ENCODE results near the gene TMSB4X.
"Not testable (repeated sequence)": the region's sequence is repeated elsewhere in the genome, so short reads cannot be mapped to it uniquely, and the experiment has no call there.

The TMSB4X gene

GRCh38 chrX:12978205-12979025, 3.5 kb downstream of the TMSB4X start:
- Histone ChIP-seq H3K4me1 (ENCODE audit: control insufficient read depth, low read depth, low read length) (no peaks in the 10 kb centered on the region), H3K18ac (ENCODE audit: low read length) (no peak overlapping the region), H3K4me3 (ENCODE audit: low read length) (no peak overlapping the region), H4K8ac (ENCODE audit: low read depth, low read length) (no peak overlapping the region), H2BK120ac (ENCODE audit: low read depth, low read length) (no peak overlapping the region), H2BK5ac (ENCODE audit: low read length) (no peak overlapping the region), H3K36me3 (ENCODE audit: control insufficient read depth, insufficient read depth, low read length) (no peaks in the 10 kb centered on the region), H3K4ac (ENCODE audit: low read depth, low read length) (no peak overlapping the region), H3K79me1 (ENCODE audit: low read length) (no peaks in the 10 kb centered on the region), H2BK15ac (replicated peaks; ENCODE audit: low read depth) (no peak overlapping the region), H4K5ac (ENCODE audit: low read length) (no peak overlapping the region), H3K23ac (ENCODE audit: low read length) (no peak overlapping the region), H3K79me2 (ENCODE audit: control insufficient read depth, insufficient read depth, low read length) (peaks cover 12% of the 10 kb centered on the region), H3K9ac (ENCODE audit: low read length) (no peak overlapping the region), H3K4me2 (ENCODE audit: low read length) (no peak overlapping the region), H3K56ac (ENCODE audit: low read length) (peak overlapping the region; percentile 54), H3K27me3 (ENCODE audit: insufficient read depth, low read length, poor library complexity) (no peaks in the 10 kb centered on the region), H3K27ac (ENCODE audit: low read depth, low read length) (peak overlapping the region; percentile 62), H2AK5ac (ENCODE audit: low read length) (no peak overlapping the region)
- DNase-seq: peak; percentile 87
- no CpG with 5 or more reads among the region's 14 CpGs for WGBS (ENCODE audit: extremely low coverage, insufficient coverage, low lambda C conversion rate)

DNA sequence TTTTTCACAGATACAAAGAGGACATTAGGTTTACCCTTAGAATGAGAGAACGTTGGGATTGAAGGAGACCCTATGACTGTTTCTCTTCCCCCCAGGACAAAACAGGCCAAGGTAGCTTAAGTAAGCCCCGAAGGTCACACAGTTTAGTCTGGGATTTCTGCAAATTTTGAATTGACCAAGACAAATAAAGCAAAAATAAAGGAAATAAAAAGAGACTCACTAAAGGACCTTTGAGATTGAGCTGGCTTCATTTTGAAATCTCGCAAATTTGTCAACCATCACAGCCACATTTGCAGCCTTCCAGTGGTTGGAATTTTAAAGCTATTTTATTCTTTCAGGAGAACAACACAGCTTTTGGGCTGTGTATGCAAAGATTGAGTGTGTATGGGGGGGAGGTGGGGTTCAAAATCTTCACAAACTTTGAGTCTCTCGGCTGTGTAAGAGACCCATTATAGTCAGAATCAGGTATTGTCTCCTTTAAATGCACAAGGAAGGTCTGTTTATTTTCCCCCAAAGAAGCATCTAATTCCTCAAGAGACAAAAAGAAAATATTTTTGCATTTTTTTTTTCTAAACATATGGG, 4.2 kb downstream of the TMSB4X start:
- no peaks in the 10 kb centered on the region for H3K79me1 ChIP-seq (ENCODE audit: low read length)
- H3K18ac ChIP-seq (ENCODE audit: low read length): no peak overlapping the region
- no peaks in the 10 kb centered on the region for H3K36me3 ChIP-seq (ENCODE audit: control insufficient read depth, insufficient read depth, low read length)
- H3K27ac ChIP-seq (ENCODE audit: low read depth, low read length): peak overlapping the region; percentile 44
- no peak overlapping the region for H4K8ac ChIP-seq (ENCODE audit: low read depth, low read length)
- H3K23ac ChIP-seq (ENCODE audit: low read length): no peak overlapping the region
- H3K4ac ChIP-seq (ENCODE audit: low read depth, low read length): no peak overlapping the region
- H3K9ac ChIP-seq (ENCODE audit: low read length): no peak overlapping the region
- WGBS (ENCODE audit: extremely low coverage, insufficient coverage, low lambda C conversion rate): no CpG with 5 or more reads among the region's 4 CpGs
- peaks cover 12% of the 10 kb centered on the region for H3K79me2 ChIP-seq (ENCODE audit: control insufficient read depth, insufficient read depth, low read length)
- no peak overlapping the region for H2AK5ac ChIP-seq (ENCODE audit: low read length)
- H2BK15ac ChIP-seq (replicated peaks; ENCODE audit: low read depth): no peak overlapping the region
- no peak overlapping the region for H4K5ac ChIP-seq (ENCODE audit: low read length)
- H3K4me1 ChIP-seq (ENCODE audit: control insufficient read depth, low read depth, low read length): no peaks in the 10 kb centered on the region
- no peak for DNase-seq
- H3K4me2 ChIP-seq (ENCODE audit: low read length): no peak overlapping the region
- no peak overlapping the region for H3K4me3 ChIP-seq (ENCODE audit: low read length)
- H3K56ac ChIP-seq (ENCODE audit: low read length): peak overlapping the region; percentile 54
- H3K27me3 ChIP-seq (ENCODE audit: insufficient read depth, low read length, poor library complexity): no peaks in the 10 kb centered on the region
- no peak overlapping the region for H2BK120ac ChIP-seq (ENCODE audit: low read depth, low read length)
- H2BK5ac ChIP-seq (ENCODE audit: low read length): no peak overlapping the region

GRCh38 chrX:12979616-12980015, 4.7 kb downstream of the TMSB4X start:
- no peak overlapping the region for H2BK5ac ChIP-seq (ENCODE audit: low read length)
- WGBS (ENCODE audit: extremely low coverage, insufficient coverage, low lambda C conversion rate): no CpG with 5 or more reads among the region's 6 CpGs
- H3K36me3 ChIP-seq (ENCODE audit: control insufficient read depth, insufficient read depth, low read length): no peaks in the 10 kb centered on the region
- no peak overlapping the region for H3K23ac ChIP-seq (ENCODE audit: low read length)
- H4K8ac ChIP-seq (ENCODE audit: low read depth, low read length): no peak overlapping the region
- H3K79me2 ChIP-seq (ENCODE audit: control insufficient read depth, insufficient read depth, low read length): peaks cover 12% of the 10 kb centered on the region
- no peak overlapping the region for H4K5ac ChIP-seq (ENCODE audit: low read length)
- H3K4me3 ChIP-seq (ENCODE audit: low read length): no peak overlapping the region
- no peaks in the 10 kb centered on the region for H3K4me1 ChIP-seq (ENCODE audit: control insufficient read depth, low read depth, low read length)
- no peaks in the 10 kb centered on the region for H3K79me1 ChIP-seq (ENCODE audit: low read length)
- H3K27me3 ChIP-seq (ENCODE audit: insufficient read depth, low read length, poor library complexity): no peaks in the 10 kb centered on the region
- no peak overlapping the region for H3K4me2 ChIP-seq (ENCODE audit: low read length)
- no peak for DNase-seq
- H3K9ac ChIP-seq (ENCODE audit: low read length): no peak overlapping the region
- no peak overlapping the region for H2AK5ac ChIP-seq (ENCODE audit: low read length)
- H3K18ac ChIP-seq (ENCODE audit: low read length): no peak overlapping the region
- H2BK15ac ChIP-seq (replicated peaks; ENCODE audit: low read depth): no peak overlapping the region
- H3K4ac ChIP-seq (ENCODE audit: low read depth, low read length): no peak overlapping the region
- no peak overlapping the region for H2BK120ac ChIP-seq (ENCODE audit: low read depth, low read length)
- H3K56ac ChIP-seq (ENCODE audit: low read length): no peak overlapping the region
- H3K27ac ChIP-seq (ENCODE audit: low read depth, low read length): no peak overlapping the region

GRCh38 chrX:12980039-12980438, 5.1 kb downstream of the TMSB4X start:
- H4K5ac ChIP-seq (ENCODE audit: low read length); H3K4ac ChIP-seq (ENCODE audit: low read depth, low read length); H3K79me1 ChIP-seq (ENCODE audit: low read length); H3K36me3 ChIP-seq (ENCODE audit: control insufficient read depth, insufficient read depth, low read length); H3K27ac ChIP-seq (ENCODE audit: low read depth, low read length); H2AK5ac ChIP-seq (ENCODE audit: low read length); H3K56ac ChIP-seq (ENCODE audit: low read length); H3K9ac ChIP-seq (ENCODE audit: low read length); H3K27me3 ChIP-seq (ENCODE audit: insufficient read depth, low read length, poor library complexity); DNase-seq; H3K18ac ChIP-seq (ENCODE audit: low read length); H3K4me2 ChIP-seq (ENCODE audit: low read length); H3K4me3 ChIP-seq (ENCODE audit: low read length); H4K8ac ChIP-seq (ENCODE audit: low read depth, low read length); H3K23ac ChIP-seq (ENCODE audit: low read length); H2BK120ac ChIP-seq (ENCODE audit: low read depth, low read length); H2BK5ac ChIP-seq (ENCODE audit: low read length); H3K4me1 ChIP-seq (ENCODE audit: control insufficient read depth, low read depth, low read length); H2BK15ac ChIP-seq (replicated peaks; ENCODE audit: low read depth): not testable (repeated sequence)
- H3K79me2 ChIP-seq (ENCODE audit: control insufficient read depth, insufficient read depth, low read length): peaks cover 11% of the 10 kb centered on the region
- WGBS (ENCODE audit: extremely low coverage, insufficient coverage, low lambda C conversion rate): no CpG with 5 or more reads among the region's 9 CpGs

- no peak overlapping the region for H2BK5ac ChIP-seq (ENCODE audit: low read length)
- DNase-seq: no peak
- no peak overlapping the region for H2AK5ac ChIP-seq (ENCODE audit: low read length)
- H3K23ac ChIP-seq (ENCODE audit: low read length): no peak overlapping the region
- H3K4me1 ChIP-seq (ENCODE audit: control insufficient read depth, low read depth, low read length): no peaks in the 10 kb centered on the region
- H3K27ac ChIP-seq (ENCODE audit: low read depth, low read length): no peak overlapping the region
- no peak overlapping the region for H3K4me3 ChIP-seq (ENCODE audit: low read length)
- no peak overlapping the region for H3K9ac ChIP-seq (ENCODE audit: low read length)
- no peak overlapping the region for H3K4me2 ChIP-seq (ENCODE audit: low read length)
- H3K79me2 ChIP-seq (ENCODE audit: control insufficient read depth, insufficient read depth, low read length): no peaks in the 10 kb centered on the region
- H2BK15ac ChIP-seq (replicated peaks; ENCODE audit: low read depth): no peak overlapping the region
- no peak overlapping the region for H4K8ac ChIP-seq (ENCODE audit: low read depth, low read length)
- H3K79me1 ChIP-seq (ENCODE audit: low read length): no peaks in the 10 kb centered on the region
- no peaks in the 10 kb centered on the region for H3K36me3 ChIP-seq (ENCODE audit: control insufficient read depth, insufficient read depth, low read length)
- H3K18ac ChIP-seq (ENCODE audit: low read length): no peak overlapping the region
- no peak overlapping the region for H4K5ac ChIP-seq (ENCODE audit: low read length)
- no peak overlapping the region for H2BK120ac ChIP-seq (ENCODE audit: low read depth, low read length)
- no peaks in the 10 kb centered on the region for H3K27me3 ChIP-seq (ENCODE audit: insufficient read depth, low read length, poor library complexity)
- no CpG with 5 or more reads among the region's 3 CpGs for WGBS (ENCODE audit: extremely low coverage, insufficient coverage, low lambda C conversion rate)
- no peak overlapping the region for H3K56ac ChIP-seq (ENCODE audit: low read length)
- no peak overlapping the region for H3K4ac ChIP-seq (ENCODE audit: low read depth, low read length)
Measured at GRCh38 chrX:12981880-12982279, 7.0 kb downstream of the TMSB4X start.

Data from mesendoderm (in vitro differentiated cells).